HT-29 (cell line): Measurements from ENCODE around the gene MEAK7. TPM values are rescaled to one million over a fixed set of nuclear protein-coding genes. Genes with fewer than 3 reads are reported as not detected.

Experiments used
- DNase-seq: peaks from one replicate; pipeline ENCODE4 v3.0.0-alpha.2; 2015; ENCODE audit warnings: low spot score
- total RNA-seq: library from RNA; depleted of rRNA; stranded (reverse); fragments of >200 nt; shearing (Covaris generic); gene quantifications from 2 replicates; pipeline ENCODE4 v1.2.3, GENCODE V29; 2014

The MEAK7 gene
- total RNA-seq, 1 experiment from 2014 or later = 11.3 TPM

DNA sequence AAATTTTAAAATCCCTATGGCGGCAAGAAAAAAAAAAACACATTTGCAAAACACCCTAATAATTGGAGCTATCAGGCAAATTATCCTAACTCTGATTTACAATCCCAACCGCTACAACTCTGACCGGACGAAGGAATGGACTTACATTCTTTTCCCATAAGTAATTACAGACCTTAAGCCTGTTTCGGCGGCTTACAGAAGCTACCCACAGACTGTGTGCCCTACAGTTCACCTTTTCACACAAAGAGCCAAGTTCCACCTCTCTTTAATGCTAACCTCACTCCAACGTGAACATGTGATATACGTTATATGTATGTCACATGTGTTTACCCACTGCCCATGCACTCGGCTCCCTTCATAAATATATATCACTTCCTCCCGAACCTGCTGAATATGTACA, 8.7 kb upstream of the MEAK7 start:
- DNase-seq = no peak

GRCh38 chr16:84511831-84512230, 7.4 kb upstream of the MEAK7 start:
- no peak for DNase-seq

- peak; percentile 89 for DNase-seq
Measured at GRCh38 chr16:84511180-84511800, 6.8 kb upstream of the MEAK7 start.

DNA sequence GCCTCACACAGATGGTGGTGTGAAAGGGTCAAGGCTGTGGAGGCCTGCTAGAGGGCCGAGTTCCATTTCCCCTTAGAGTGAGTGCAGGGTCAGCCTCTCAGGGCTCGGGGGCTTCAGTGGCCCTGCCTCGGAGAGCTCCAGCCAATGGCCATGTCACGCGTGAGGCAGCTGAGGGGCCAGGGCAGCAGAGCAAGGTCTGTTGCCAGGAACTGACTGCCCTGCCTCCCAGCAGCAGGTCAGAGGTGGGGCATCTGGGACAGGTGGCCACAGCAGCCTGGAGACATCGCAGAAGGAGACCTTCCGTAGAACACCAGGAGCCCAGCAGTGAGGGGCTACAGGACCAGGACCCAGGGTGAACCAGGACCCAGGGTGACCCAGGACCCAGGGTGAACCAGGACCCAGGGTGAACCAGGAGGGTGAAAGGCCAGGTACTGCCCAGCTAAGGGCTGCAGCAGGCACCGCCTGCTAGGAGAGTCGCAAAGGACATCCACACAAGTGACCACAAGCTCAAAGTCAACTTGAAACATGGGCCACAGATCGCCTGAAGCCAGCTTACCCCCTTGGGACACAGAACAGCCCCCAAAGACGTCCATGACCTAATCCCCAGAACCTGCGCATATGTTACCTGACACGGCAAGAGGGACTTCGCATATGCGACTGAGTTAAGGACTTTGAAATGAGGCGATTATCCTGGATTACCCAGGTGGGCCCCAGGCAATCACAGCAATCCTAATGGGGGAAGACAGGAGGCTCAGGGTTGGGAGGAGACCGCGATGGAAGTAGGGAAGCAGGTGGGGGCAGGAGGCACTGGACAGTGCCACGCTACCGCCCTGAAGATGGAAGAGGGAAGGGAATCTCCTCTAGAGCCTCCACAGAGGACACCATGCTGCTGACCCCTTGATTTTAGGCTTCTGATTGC, 4.8 kb upstream of the MEAK7 start:
- DNase-seq = no peak

GRCh38 chr16:84508502-84508901, 4.0 kb upstream of the MEAK7 start:
- no peak for DNase-seq

DNA sequence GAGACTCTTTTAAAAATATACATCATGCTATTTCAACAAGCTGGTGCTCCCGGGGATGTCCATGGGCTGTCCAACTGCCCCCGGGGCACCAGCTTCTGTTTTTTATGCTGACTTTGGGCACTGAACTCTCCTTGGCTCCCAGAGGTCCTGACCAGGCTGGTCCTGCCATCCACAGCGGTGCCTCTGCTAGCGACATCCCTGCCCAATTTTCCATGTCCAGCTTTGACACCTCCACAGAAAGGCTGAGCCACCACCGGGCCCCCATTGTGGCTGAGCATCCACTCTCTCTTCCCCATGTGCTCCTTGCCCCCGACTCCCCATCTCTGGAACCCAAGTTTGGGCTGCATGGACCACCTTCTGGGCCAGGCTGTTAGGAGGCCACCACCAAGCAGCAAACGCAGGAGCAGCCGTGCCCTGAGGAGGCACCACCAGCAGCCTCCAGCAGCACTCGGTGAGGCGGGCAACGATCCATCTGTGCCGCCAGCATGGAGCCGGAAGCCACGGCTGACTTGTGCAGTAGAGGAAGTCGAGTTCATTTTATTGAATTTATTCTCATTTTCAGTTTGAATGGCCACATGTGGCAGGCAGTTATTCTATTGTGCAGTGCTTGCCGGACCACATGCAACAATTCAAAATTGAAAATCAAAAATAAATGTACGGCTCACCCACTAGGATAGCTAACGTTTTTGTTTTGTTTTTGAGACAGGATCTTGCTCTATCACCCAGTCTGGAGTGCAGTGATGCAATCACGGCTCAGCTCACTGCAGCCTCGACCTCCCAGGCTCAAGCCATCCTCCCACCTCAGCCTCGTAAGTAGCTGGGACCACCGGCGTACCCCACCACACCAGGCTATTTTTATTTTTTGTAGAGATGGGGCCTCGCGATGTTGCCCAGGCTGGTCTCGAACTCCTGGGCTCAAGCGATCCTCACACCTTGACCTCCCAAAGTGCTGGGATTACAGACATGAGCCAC, 2.8 kb upstream of the MEAK7 start:
- no peak for DNase-seq

DNA sequence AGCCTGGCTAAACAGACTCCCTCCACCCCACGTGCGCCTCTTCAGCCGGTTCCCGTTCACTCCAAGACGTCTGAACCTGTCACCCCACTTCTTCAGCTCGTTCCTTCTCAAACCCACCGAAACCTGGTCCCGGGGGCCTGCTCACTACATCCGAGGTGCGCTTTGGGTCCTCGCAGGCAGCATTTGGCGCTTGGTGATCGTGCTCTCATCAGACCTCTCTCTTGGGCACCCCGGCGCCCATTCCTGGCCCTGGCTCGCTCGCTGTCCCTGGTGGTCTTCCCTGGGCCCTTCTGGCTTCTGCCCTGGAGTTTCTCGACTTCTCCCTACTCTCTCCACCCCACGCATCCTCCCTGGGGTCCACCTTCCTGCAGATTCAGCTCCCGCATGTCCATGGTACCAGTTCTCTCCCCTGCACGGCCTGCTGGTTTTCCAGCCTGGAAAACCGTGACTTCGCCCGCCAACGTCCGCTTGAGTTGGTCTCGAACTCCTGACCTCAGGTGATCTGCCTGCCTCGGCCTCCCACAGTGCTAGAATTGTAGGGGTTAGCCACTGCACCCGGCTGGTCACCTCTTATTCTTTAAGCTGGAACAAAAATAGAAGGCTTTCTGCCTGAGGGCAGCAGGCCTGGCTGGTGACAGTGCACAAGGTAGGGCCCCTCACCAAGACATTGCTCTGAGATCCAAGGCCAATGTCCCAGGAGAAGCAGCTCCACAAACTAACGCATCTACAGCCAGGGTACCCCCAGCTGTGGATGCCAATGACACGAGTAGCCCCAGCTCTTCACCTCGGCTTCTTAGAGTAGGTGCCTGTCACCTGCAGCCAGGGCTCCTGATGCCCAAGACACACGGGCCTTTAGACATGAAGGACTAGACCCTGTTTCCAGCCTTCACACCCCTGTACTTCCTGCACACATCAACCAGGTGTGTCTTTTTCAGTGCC, 1.1 kb upstream of the MEAK7 start:
- DNase-seq = no peak

DNA sequence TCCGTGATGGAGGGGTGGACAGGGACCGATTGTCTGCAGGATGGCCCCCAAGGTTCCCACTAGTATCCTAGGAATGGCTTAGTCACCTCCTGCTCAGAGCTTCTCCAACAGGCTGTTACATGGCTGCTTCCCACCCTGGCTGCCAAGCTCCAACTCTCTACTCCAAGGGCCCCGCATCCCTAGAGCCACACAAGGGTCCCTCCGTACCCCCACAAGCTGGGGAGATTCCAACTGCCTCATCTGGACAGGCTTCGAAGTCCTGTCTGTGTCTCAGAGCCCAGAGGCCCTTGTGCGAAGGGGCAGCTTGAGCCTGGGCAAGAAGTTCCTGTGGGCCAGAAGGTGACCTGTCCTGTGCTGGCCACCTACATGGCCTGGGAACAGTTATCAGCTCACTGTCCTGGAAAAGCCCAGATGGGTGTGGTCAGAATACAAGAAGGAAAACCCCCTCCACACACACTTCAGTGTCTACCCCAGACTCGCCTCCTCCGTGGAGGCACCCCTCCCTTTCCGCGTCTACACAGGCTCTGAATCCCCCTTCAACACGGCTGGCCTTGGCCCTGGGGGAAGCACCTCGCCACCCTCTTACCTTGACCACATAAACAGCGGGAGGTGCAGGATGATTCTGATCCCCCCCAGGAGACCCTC, 586 bp downstream of the MEAK7 start:
- DNase-seq = peak; percentile 1

GRCh38 chr16:84502581-84502980, 1.9 kb downstream of the MEAK7 start:
- no peak for DNase-seq

GRCh38 chr16:84502075-84502474, 2.4 kb downstream of the MEAK7 start:
- DNase-seq = no peak

DNA sequence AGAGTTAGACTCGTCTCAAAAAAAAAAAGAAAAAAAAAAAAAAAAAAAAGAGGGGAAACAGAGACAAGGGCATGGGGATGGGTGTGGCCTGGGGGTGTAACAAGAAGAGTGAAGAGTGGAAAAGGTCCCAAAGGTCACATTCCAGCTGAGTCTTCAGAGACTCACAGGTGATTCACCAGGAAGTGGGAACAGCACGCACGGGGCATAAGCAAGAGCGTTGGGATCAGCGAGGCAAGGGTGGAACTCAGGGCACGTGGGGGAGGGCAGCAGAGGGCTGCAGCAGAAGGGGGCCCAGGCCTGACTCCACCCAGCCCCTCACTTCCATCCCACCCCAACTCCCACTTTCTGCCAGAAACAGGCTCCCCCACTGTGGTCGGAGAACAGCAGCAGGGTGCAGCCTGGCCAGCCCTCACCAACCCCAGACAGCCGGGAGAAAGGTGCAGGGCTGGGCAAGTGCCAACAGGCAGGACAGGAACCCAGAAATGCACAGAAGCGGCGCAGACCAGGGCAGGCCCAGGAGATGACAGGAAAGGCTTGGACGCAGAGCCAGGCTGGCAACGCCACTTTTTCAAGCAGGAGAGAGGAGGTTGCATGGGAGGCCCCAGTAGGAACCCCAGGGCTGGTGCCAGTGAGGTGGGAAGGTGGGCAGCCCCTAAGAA, 3.3 kb downstream of the MEAK7 start:
- DNase-seq = peak; percentile 67

- no peak for DNase-seq
Measured at GRCh38 chr16:84500531-84500930, 3.9 kb downstream of the MEAK7 start.

DNA sequence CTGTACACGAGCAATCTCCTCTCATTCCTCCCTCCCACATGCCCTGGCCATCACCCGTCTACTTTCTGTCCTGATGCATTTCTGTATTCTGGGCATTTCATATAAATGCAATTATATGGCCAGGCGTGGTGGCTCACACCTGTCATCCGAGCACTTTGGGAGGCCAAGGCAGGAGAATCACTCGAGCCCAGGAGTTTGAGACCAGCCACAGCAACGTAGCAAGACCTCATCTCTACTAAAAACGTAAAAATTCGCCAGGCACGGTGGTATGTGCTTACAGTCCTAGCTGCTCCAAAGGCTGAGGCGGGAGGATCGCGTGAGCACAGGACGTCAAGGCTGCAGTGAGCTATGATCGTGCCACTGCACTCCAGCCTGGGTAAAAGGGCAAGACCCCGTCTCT, 4.8 kb downstream of the MEAK7 start:
- no peak for DNase-seq

DNA sequence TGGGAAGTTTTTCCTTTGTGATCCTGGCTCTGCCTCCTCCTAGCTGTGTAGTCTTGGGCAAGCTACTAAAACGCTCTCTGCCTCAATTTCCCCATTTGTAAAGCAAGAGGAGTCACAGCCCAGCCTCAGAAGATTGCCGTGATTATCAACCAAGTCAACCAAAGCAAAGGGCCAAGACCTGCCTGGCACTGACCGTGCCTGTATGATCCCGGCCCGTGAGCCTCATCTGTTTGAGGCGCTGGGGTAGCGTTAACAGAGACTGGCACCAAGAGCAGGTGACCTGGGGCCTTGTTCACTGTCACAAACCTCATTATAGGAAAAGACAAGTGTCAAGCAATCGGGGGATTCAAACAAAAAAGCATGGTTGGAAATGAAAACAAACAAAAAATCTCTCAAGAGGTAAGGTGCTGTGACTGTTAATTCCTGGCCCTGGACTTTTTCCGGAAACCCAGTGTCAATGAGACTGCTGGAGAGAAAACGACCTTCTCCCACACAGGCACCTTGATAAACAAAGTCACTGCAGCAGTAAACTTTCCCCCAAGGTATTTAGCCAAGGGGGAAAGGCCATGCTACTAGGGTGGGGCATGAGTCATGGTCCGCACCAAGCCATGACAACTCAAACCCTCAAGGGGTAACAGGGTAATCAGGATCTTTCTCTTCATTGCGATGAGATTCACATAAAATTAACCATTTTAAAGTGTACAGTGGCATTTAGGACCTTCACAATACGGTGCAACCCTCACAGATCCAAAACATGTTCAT, 5.4 kb downstream of the MEAK7 start:
- DNase-seq = no peak

GRCh38 chr16:84498223-84498610, 6.2 kb downstream of the MEAK7 start:
- no peak for DNase-seq

DNA sequence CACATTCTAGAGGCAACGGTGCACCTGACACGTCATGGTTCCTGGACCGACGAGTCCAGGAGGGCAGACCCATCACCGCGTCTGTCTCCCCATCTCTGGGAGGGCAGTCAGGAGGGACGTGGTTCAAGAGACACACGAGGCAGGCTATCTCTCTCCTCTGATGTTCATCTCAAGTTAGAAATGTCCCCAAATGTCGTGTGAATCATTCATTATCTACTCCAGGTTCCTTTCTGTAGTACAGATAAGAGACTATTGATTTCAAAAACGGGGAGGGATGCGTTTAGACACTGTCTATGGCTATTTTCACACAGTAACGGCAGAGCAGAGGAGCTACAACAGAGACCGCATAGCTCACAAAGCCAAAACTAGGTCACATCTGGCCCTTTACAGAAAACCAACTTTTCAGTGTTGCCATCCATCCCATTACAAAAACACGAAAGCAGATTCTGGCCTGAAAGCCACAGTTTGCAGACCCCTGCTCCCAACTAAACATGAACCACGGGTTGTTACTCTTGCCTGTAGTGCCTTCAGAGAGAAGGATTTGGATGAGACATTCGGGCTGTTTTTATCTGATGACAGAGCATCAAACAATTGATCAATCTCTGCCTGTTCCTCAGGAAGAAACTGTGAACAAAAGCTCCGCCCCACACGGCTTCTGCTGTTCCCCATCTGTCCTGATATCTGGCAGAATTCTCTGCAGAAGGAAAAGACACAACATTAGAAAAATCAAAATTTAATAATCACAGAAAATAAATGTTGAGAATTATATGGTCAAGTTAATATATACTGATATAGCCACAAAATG, 6.8 kb downstream of the MEAK7 start:
- DNase-seq = no peak

GRCh38 chr16:84496991-84497390, 7.5 kb downstream of the MEAK7 start:
- DNase-seq = no peak

DNA sequence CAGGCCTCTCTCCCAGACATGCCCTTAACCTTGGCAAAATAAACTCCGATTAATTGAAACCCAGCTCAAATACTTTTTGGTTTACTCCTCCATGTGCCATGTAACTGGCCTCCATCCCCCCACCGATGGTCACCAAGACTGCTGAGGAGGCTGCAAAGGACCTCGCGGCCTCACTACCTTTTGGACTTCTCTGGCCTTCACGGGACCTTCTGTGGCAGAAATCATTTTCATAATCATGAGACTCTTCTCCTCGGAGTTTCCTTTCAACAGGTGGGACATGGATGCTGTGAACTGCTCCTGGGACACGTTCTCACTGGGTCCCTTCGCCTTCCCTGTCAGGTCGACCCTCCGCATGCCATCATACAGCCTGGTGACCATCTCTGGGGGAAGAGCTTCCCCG, 9.0 kb downstream of the MEAK7 start:
- no peak for DNase-seq
